ENCODE data around the gene CLCA4. TPM values are rescaled to one million over a fixed set of nuclear protein-coding genes. Genes with fewer than 3 reads are reported as not detected.
"Not testable (repeated sequence)": the region's sequence is repeated elsewhere in the genome, so short reads cannot be mapped to it uniquely, and the experiment has no call there.

Gene CLCA4
- polyA plus RNA-seq, 3 donors, result not detected

DNA sequence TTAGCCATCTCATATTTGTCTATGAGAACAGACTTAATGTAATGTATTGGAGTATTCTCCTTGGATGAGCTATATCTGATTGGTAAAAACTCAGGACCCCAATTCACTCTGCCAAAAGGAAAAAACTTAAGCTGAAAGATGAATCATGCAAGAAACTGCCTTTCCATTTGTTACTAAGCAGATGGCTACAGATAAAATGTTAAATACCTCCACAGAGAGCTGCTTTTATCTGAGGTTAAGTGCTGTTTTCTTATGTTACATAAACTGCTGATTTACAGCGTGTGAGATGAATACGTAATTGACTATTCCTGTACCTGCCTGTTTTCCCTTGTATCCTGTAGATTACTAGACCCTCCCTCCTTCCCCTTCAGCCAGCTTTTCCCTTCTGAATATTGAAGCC lies 49.3 kb downstream of the CLCA4 start:
- TF ChIP-seq, protein P1, sequence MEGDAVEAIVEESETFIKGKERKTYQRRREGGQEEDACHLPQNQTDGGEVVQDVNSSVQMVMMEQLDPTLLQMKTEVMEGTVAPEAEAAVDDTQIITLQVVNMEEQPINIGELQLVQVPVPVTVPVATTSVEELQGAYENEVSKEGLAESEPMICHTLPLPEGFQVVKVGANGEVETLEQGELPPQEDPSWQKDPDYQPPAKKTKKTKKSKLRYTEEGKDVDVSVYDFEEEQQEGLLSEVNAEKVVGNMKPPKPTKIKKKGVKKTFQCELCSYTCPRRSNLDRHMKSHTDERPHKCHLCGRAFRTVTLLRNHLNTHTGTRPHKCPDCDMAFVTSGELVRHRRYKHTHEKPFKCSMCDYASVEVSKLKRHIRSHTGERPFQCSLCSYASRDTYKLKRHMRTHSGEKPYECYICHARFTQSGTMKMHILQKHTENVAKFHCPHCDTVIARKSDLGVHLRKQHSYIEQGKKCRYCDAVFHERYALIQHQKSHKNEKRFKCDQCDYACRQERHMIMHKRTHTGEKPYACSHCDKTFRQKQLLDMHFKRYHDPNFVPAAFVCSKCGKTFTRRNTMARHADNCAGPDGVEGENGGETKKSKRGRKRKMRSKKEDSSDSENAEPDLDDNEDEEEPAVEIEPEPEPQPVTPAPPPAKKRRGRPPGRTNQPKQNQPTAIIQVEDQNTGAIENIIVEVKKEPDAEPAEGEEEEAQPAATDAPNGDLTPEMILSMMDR (IDR thresholded peaks at IDR 0.05), result no peak
- no peaks in the 10 kb centered on the region for H3K36me3 ChIP-seq (replicated peaks in 1 of 2; ENCODE audit: control insufficient read depth in 1 of 2, insufficient read depth in 2 of 2, low read length in 2 of 2)
- peaks cover 0 to 15% of the 10 kb centered on the region in 2 donors for H3K9me3 ChIP-seq (replicated peaks in 1 of 2; ENCODE audit: control insufficient read depth in 1 of 2, insufficient read depth in 1 of 2, low read length in 2 of 2)
- Mint-ChIP-seq H3K27ac (no peak overlapping the region), H3K27me3 (ENCODE audit: low read depth in 3 of 3) (peaks cover 0 to 4% (median 0%) of the 10 kb centered on the region in 3 donors), H3K4me1 (no peaks in the 10 kb centered on the region), H3K36me3 (no peaks in the 10 kb centered on the region), H3K4me3 (no peak overlapping the region), H3K9me3 (peaks cover 4 to 29% (median 11%) of the 10 kb centered on the region in 7 donors)
- H3K79me2 ChIP-seq (ENCODE audit: insufficient read depth, low read length), result no peaks in the 10 kb centered on the region
- H3K27me3 ChIP-seq (ENCODE audit: control insufficient read depth in 2 of 2, insufficient read depth in 2 of 2, low read length in 2 of 2), result no peaks in the 10 kb centered on the region
- no peak overlapping the region for H3K27ac ChIP-seq (ENCODE audit: low read depth in 1 of 2, low read length in 2 of 2)
- H4K20me1 ChIP-seq (ENCODE audit: insufficient read depth, low read length), result no peaks in the 10 kb centered on the region
- no peak overlapping the region for H3K4me3 ChIP-seq (replicated peaks in 1 of 3; ENCODE audit: low read depth in 2 of 3, low read length in 3 of 3)
- no peak overlapping the region for H3K4me2 ChIP-seq (replicated peaks; ENCODE audit: extremely low read depth, low read length, poor library complexity, severe bottlenecking)
- H2AFZ ChIP-seq (ENCODE audit: insufficient read depth, low read depth, low read length, poor library complexity, severe bottlenecking), result no peak overlapping the region
- no peaks in the 10 kb centered on the region for H3K4me1 ChIP-seq (ENCODE audit: control insufficient read depth in 1 of 2, insufficient read depth in 2 of 2, low read length in 2 of 2)
- intact Hi-C loops (cut with micrococcal nuclease), result no loop called here
- H3K9ac ChIP-seq (ENCODE audit: insufficient read depth, low read length, poor library complexity, severe bottlenecking), result no peak overlapping the region
- no peak for DNase-seq
- WGBS (ENCODE audit: insufficient coverage), result no CpG with 5 or more reads among the region's 2 CpGs

DNA sequence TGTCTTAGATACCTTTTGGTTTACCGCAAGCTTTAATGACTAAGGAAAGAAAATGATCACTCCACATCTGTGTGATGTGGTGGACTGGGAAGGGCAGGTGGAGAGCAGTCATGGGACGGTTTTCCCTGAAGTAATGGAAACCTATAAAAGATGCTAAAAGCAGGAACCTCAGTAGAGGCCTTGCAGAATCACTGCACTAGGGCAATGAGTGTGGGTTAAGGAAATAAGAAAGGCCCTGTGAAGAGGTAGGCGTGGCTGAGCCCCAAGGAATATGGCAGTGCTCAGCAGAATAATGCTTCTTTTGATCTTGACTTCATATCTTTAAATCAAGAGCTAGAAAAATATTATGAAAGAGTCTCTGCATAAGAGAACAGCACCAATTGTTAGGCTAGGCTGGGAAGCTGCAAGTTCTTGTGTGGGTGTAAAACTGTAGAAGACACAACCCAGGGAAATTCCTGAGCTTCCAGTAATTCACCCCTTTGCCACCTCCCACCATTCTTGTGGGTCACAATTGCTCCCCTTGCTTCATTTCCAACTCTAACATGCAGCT lies 49.9 kb downstream of the CLCA4 start:
- H3K4me1 Mint-ChIP-seq, result no peaks in the 10 kb centered on the region
- no peaks in the 10 kb centered on the region for H3K27me3 ChIP-seq (ENCODE audit: control insufficient read depth in 2 of 2, insufficient read depth in 2 of 2, low read length in 2 of 2)
- H3K4me1 ChIP-seq (ENCODE audit: control insufficient read depth in 1 of 2, insufficient read depth in 2 of 2, low read length in 2 of 2), result no peaks in the 10 kb centered on the region
- H3K4me2 ChIP-seq (replicated peaks; ENCODE audit: extremely low read depth, low read length, poor library complexity, severe bottlenecking), result no peak overlapping the region
- peaks cover 5 to 29% (median 11%) of the 10 kb centered on the region in 7 donors for H3K9me3 Mint-ChIP-seq
- H3K9me3 ChIP-seq (replicated peaks in 1 of 2; ENCODE audit: control insufficient read depth in 1 of 2, insufficient read depth in 1 of 2, low read length in 2 of 2), result peaks cover 0 to 15% of the 10 kb centered on the region in 2 donors
- H3K27ac ChIP-seq (ENCODE audit: low read depth in 1 of 2, low read length in 2 of 2), result no peak overlapping the region
- H3K9ac ChIP-seq (ENCODE audit: insufficient read depth, low read length, poor library complexity, severe bottlenecking), result no peak overlapping the region
- no CpG with 5 or more reads among the region's 3 CpGs for WGBS (ENCODE audit: insufficient coverage)
- H3K36me3 ChIP-seq (replicated peaks in 1 of 2; ENCODE audit: control insufficient read depth in 1 of 2, insufficient read depth in 2 of 2, low read length in 2 of 2), result no peaks in the 10 kb centered on the region
- intact Hi-C loops (cut with micrococcal nuclease), result no loop called here
- DNase-seq, result no peak
- no peak overlapping the region for H3K4me3 Mint-ChIP-seq
- no peaks in the 10 kb centered on the region for H3K79me2 ChIP-seq (ENCODE audit: insufficient read depth, low read length)
- H3K4me3 ChIP-seq (replicated peaks in 1 of 3; ENCODE audit: low read depth in 2 of 3, low read length in 3 of 3), result no peak overlapping the region
- no peaks in the 10 kb centered on the region for H3K36me3 Mint-ChIP-seq
- no peaks in the 10 kb centered on the region for H4K20me1 ChIP-seq (ENCODE audit: insufficient read depth, low read length)
- H2AFZ ChIP-seq (ENCODE audit: insufficient read depth, low read depth, low read length, poor library complexity, severe bottlenecking), result no peak overlapping the region
- TF ChIP-seq, protein P1 (IDR thresholded peaks at IDR 0.05), result no peak
- peaks cover 0 to 4% (median 0%) of the 10 kb centered on the region in 3 donors for H3K27me3 Mint-ChIP-seq (ENCODE audit: low read depth in 3 of 3)
- H3K27ac Mint-ChIP-seq, result no peak overlapping the region

DNA sequence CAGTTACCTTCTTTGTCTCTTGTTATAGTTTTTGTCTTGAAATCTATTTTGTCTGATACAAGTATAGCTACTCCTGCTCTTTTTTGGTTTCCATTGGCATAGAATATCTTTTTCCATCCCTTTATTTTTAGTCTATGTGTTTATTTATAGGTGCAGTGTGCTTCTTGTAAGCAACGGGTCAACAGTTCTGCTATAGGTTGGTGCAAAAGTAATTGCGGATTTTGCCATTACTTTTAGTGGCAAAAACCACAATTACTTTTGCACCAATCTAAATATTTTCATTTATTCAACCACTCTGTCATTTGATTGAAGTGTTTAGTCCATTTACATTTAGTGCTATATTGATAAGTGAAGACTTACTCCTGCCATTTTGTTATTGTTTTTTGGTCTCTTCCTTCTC lies 59.2 kb downstream of the CLCA4 start:
- H3K36me3 ChIP-seq (replicated peaks in 1 of 2; ENCODE audit: control insufficient read depth in 1 of 2, insufficient read depth in 2 of 2, low read length in 2 of 2); H3K4me3 ChIP-seq (replicated peaks in 1 of 3; ENCODE audit: low read depth in 2 of 3, low read length in 3 of 3); H3K4me3 Mint-ChIP-seq; H3K4me1 ChIP-seq (ENCODE audit: control insufficient read depth in 1 of 2, insufficient read depth in 2 of 2, low read length in 2 of 2); H3K27me3 ChIP-seq (ENCODE audit: control insufficient read depth in 2 of 2, insufficient read depth in 2 of 2, low read length in 2 of 2); H3K27ac Mint-ChIP-seq; H3K79me2 ChIP-seq (ENCODE audit: insufficient read depth, low read length); H3K4me1 Mint-ChIP-seq; H3K27me3 Mint-ChIP-seq (ENCODE audit: low read depth in 3 of 3); H3K4me2 ChIP-seq (replicated peaks; ENCODE audit: extremely low read depth, low read length, poor library complexity, severe bottlenecking); H3K36me3 Mint-ChIP-seq; intact Hi-C loops (cut with micrococcal nuclease); DNase-seq; H3K9me3 ChIP-seq (replicated peaks in 1 of 2; ENCODE audit: control insufficient read depth in 1 of 2, insufficient read depth in 1 of 2, low read length in 2 of 2); H3K27ac ChIP-seq (ENCODE audit: low read depth in 1 of 2, low read length in 2 of 2); H2AFZ ChIP-seq (ENCODE audit: insufficient read depth, low read depth, low read length, poor library complexity, severe bottlenecking); H4K20me1 ChIP-seq (ENCODE audit: insufficient read depth, low read length); H3K9ac ChIP-seq (ENCODE audit: insufficient read depth, low read length, poor library complexity, severe bottlenecking): not testable (repeated sequence)
- no CpG with 5 or more reads among the region's 2 CpGs for WGBS (ENCODE audit: insufficient coverage)
- peaks cover 3 to 12% (median 7%) of the 10 kb centered on the region in 7 donors for H3K9me3 Mint-ChIP-seq
